CD4-positive, alpha-beta T cell treated with Interferon gamma for 1 hour (primary cell): Measurements from ENCODE around the gene BCL2.

Experiments
- DNase-seq: peaks from one replicate; pipeline ENCODE4 v3.0.0-alpha.2; 2020

BCL2 gene

GRCh38 chr18:63179422-63179821 is 140.1 kb downstream of the BCL2 start:
- DNase-seq, result no peak

GRCh38 chr18:63178971-63179370 is 140.6 kb downstream of the BCL2 start:
- no peak for DNase-seq

DNA sequence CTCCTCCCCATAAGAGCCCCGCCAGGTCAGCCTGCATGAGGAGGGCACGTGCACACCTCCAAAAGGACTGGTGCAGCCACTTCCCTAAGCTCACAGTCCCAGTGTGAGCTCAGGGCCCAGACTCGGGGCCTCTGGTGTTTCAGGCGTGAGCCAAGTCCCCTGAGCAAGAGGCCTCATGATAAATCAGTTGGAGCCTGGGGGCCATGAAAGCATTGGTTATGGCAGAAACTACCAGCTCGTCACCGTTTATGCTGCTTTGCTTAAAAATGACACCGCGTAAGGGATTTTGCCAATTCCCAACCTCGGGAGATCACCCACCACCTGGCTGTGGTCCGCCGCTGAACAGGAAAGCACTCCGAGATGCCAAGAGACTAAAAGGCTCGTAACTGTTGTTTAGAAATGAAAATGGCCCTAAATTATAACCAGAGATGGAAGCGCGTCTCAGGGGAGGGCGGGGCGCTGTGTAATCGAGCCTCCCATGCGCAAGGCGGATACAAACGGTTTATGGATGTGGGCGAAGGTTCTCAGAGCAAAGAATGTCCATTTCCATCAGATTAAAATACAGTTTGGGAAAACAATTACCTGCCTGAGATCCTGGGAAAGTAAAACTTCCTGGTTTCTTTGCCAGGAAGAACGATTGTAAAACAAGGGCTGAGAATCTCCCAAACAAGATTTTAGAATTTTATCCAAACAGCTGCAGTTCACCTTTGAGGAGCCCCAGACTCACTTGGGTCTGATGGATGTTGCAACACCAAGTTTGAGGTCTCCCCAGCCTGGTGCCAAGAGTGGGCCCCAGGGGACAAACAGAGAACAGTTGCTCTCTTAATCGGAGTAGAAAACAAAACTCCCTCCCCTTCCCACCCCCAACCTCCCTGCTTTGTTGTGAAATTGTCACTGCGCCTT is 141.4 kb downstream of the BCL2 start:
- DNase-seq, result no peak

DNA sequence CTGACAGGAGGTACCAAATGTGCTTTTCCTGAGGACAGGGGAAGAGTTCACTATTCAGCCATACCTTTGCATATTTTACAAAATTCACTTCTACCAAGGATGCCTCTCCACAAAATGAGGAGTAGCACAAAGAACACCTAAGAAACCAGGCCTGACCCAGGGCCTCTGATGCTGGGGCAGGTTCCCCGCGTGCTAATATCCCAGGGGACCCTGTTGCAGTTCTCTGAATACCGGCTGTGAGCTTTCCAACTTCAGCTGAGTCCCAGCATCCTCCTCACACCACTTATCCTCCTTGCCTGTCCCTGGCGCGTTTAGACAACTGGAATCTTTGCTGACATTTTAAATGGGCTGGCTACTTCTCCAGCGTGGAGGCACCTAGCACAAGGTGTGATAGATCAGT is 142.3 kb downstream of the BCL2 start:
- DNase-seq, result no peak

- no peak for DNase-seq
Observed at GRCh38 chr18:63175264-63175663, 144.3 kb downstream of the BCL2 start.

GRCh38 chr18:63173983-63174382 is 145.6 kb downstream of the BCL2 start:
- DNase-seq, result no peak

DNA sequence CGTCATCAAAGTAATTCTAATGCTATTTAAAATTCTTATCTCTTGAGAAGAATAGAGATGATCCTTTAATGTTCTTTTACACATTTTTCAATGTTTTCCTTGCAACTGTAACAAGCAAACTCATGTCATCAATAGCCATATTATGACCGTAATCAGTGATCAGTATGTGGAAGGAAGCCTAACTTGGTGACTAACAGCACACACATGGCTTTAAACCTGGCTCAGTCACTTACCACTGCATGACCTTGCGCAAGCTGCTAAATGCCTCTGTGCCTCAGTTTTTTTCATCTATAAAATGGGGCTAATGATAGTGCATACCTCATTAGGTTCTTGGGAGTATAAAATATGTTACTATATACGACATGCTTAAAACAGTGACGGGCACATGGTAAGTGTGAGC is 149.7 kb downstream of the BCL2 start:
- no peak for DNase-seq

DNA sequence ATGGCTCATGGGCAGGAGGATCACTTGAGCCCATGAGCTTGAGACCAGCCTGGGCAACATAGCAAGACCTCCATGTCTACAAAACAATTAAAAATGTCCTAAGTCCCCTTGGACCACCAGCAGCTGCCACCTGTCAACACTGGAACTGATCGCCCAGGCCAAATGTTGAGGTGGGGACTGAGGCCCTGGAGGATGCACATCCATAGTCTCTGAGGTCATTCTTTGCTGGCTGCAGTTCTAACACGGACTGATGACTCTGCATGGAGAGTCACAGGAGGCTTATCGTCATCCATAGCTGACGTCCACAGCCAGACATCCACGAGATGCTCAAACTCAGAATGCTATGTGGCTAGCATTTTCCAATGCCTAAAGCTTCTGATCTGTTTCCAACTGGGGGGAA is 151.3 kb downstream of the BCL2 start:
- no peak for DNase-seq

GRCh38 chr18:63166142-63166541 is 153.4 kb downstream of the BCL2 start:
- no peak for DNase-seq

DNA sequence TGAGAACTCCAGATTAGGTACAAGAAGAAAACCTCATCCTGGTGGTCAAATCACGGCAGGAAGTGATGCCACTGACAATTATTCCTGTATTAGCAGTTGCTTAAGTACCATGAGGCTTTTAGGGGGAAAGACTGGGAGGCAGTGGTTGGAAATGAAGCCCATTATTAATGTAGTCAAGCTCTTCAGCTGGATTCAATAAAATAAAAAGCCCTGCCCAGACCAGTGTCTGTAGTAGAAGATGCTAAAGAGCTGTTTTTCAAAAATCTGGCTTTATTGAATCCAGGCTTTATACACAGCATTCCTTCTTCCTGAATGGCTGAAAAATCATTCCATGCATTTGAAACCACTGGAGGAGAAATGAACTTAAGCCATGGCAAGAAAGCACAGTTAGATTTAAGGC is 155.2 kb downstream of the BCL2 start:
- no peak for DNase-seq

DNA sequence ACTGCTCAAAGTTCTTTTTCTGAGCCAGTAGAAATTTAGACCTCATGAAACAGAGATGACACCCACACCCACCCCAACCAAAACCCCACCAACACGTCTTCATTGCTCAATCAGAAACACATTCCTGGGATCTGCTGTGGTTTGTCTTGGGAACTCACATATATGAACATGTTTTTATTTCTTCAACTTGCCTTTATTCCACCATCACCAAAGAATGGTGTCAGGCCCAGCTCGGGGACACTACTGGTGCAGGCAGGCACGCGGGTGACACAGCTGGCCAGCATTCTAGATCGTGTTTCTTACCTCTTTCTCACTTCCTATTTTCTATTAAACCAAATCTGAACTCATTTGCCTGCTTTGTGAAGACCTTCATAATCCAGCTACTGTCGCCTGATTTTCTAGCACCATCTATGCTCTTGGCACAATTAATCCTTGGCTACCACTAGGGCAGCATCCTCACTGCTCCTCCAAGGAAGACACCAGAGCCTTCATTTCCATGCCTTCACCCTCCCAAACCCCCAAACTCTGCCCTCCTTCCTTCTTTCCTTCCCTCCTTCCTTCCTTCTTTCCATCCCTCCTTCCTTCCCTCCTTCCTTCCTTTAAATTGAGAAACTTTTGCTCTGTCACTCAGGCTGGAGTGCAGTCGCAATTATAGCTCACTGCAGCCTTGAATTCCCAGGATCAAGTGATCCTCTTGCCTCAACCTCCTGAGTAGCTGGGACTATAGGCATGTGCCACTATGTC is 157.1 kb downstream of the BCL2 start:
- peak; percentile 65 for DNase-seq

DNA sequence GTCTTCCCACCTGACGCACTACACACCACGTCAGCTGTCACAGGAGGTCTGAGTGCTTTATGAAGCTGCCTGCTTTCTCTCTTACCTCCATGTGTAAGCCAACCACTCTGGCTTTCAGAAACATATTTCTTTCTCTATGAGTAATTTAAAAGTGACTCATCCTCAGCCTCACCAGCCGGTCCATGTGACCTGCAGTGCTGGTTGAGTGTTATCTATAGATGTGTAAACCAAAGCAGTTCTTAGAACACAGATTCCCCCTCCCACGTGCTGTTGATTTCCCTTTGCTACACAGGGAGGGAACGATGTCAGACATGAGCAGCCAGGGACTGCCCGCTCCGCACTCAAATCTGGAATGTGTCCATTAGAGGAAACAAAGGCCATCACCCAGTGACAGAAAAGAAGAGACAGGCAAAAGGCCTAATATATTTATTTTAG is 157.8 kb downstream of the BCL2 start:
- DNase-seq, result peak; percentile 82

GRCh38 chr18:63161032-63161760 is 158.4 kb downstream of the BCL2 start:
- peak; percentile 28 for DNase-seq

- peak; percentile 30 for DNase-seq
Observed at GRCh38 chr18:63160172-63160995, 159.2 kb downstream of the BCL2 start.

GRCh38 chr18:63159590-63159989 is 160.0 kb downstream of the BCL2 start:
- DNase-seq, result no peak

DNA sequence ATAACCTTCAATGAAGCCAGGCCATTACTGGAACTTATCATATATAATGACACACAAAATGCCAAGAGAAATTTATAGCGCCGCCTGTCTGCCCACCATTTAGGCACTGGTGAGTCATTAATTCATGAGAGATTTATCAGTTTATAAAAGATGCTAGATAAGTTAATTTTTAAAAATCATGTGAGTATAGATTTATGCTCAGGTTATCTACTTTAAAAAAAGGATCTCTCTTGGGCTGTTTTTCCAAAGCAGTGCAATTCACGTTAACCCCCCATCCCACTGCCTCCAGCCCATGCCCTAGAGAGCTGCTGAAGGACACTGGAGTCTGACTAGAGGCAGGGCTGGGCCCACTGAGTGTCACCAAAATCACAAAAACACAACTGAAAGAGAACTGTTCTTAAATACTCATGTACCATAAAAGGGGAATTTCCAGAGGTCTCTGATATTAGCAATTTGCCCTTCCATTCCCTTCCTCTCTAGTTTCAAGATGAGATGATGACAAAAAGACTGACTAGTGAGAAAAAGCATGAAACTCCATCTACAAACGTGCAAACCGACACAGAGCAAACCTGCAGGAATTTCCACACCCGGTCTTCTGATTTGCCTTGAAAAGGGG is 160.8 kb downstream of the BCL2 start:
- DNase-seq, result no peak

DNA sequence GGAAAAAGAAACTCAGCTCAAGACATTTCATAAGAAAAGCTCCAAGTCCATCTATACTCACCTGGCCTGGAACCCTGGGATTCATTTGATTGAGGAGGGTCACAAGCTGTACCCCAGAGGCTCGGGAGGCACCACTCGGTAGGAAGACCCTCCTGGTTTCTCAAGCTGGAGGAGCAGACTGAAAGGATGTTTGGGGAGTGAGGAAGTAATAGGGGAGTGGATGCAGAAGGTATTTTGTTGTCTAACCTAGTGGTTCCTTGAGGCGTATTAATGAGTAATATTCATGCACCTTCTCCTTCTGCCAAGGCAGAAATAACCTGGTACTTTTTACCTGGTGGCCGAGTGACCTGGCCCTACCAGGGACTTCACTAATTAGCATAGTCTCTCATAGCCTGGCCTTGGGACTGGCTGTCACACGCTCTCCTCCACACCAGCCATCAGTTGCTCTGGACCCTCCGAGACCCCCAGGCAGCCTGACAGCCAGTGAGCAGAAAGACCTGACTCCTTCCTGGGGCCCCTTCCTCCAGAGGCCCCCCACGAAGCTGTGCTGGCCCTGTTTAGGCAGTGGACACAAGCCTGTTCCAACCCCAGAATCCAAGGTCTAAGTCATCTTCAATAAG is 161.4 kb downstream of the BCL2 start:
- DNase-seq, result no peak

DNA sequence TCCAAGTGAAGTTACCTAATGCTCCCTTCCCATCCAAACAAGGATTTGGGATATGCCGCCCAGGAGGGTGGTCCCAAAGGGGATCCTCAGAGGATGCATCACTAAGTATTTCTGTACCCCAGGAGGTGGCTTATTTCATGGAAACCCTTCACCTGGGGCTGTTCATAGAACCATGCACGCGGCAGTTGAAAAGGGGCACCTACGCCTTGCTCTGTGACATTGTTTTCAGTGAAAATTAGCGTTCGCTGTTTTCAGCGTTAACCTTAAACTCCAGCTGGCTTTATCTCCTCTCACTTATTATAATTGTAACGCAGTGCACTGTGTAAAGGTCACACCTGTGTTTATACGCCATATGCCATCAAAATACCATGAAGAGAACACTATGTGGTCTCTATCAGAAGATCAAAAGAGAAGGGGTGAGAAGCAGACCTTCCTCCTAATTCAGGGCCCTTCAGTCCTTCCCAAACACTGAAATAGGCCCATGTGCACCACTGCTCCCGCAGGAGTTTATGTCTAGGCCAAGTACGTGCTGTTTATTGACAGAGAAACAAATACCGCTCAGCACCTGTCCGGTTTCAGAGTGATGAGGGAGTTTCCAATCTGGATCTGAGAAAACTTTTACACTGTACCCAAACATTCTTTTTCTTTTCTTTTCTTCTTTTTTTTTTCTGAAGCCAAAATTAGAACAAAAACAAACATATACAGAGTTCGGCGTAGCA is 162.1 kb downstream of the BCL2 start:
- DNase-seq, result peak; percentile 35

DNA sequence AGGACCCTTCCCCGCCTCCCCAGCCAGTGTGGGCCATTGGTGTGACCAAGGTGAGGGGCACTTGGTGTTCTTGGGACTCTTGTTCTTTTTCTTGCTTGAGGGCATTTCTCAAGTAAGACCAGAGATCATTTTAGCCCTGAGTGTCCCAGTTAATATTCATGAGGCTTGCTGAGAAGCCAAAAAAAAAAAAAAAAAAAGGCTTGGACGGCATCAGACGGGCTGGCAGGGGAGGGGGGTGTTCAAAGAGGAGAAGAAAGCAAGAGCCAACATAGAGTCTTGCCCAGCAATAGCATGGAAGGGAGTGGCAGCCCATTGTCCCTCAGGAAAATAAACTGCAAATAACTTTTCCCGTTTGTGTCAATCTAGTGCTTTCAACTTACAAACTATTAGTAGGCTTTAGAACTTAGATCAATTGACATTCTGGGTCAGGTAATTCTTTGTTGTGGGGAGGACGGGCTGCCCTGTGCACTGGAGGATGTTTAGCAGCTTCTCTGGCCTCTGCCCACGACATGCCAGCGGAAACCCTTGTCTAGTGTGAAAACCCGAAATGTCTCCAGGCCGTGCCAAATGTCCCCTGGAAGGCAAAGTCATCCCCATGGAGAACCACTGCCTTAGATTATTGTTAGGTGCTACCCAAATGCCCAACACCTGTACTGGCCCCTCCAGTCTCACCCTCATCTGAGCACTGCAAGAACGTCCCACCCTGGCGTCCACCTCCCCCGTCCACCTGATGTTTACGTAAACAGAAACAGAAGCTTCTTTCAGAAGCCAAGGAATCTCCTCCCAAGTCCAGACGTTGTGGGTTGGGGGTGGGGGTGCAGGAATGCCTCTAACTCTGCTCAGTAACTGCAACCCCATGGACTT is 163.4 kb downstream of the BCL2 start:
- DNase-seq, result no peak
